Measurements from ENCODE around the gene RHOBTB1. TPM values are rescaled to one million over a fixed set of nuclear protein-coding genes. Genes with fewer than 3 reads are reported as not detected.

The RHOBTB1 gene
- total RNA-seq, 2 donors from 2014 or later, result 6.6 to 6.8 TPM

GRCh38 chr10:60958892-60959601, 15.1 kb upstream of the RHOBTB1 start:
- TF ChIP-seq CTCF (conservative IDR thresholded peaks at IDR 0.05), result no peak
- Histone ChIP-seq H3K27ac (ENCODE audit: low read depth, low read length) (no peak overlapping the region), H3K27me3 (ENCODE audit: control insufficient read depth, insufficient read depth, low read length, poor library complexity, severe bottlenecking) (no peaks in the 10 kb centered on the region), H3K9ac (ENCODE audit: extremely low read depth, low read length, poor library complexity, severe bottlenecking) (no peak overlapping the region), H3K4me3 (ENCODE audit: low read length) (no peak overlapping the region), H3K36me3 (ENCODE audit: control insufficient read depth, insufficient read depth, low read length) (no peaks in the 10 kb centered on the region), H3K4me1 (ENCODE audit: control insufficient read depth, insufficient read depth, low read length) (no peaks in the 10 kb centered on the region), H3K9me3 (ENCODE audit: control insufficient read depth, low read length) (no peaks in the 10 kb centered on the region)
- no peaks in the 10 kb centered on the region for H3K27me3 Mint-ChIP-seq (ENCODE audit: insufficient read depth)
- 83 to 89% methylated on average over 3 of the region's 3 CpGs for WGBS, 2 experiments (ENCODE audit: insufficient coverage in 1 of 2, insufficient read length in 1 of 2)
- DNase-seq, result no peak
- peaks cover 5% of the 10 kb centered on the region for H3K4me1 Mint-ChIP-seq
- H3K27ac Mint-ChIP-seq, result no peak overlapping the region
- no peaks in the 10 kb centered on the region for H3K36me3 Mint-ChIP-seq (ENCODE audit: low read depth)
- no peaks in the 10 kb centered on the region for H3K9me3 Mint-ChIP-seq
- H3K4me3 Mint-ChIP-seq, result no peak overlapping the region

GRCh38 chr10:60957667-60958221, 13.8 kb upstream of the RHOBTB1 start:
- no peak overlapping the region for H3K9ac ChIP-seq (ENCODE audit: extremely low read depth, low read length, poor library complexity, severe bottlenecking)
- Mint-ChIP-seq H3K27ac (no peak overlapping the region), H3K9me3 (no peaks in the 10 kb centered on the region), H3K36me3 (ENCODE audit: low read depth) (no peaks in the 10 kb centered on the region), H3K4me1 (no peaks in the 10 kb centered on the region), H3K27me3 (ENCODE audit: insufficient read depth) (no peaks in the 10 kb centered on the region), H3K4me3 (no peak overlapping the region)
- no peak for TF ChIP-seq CTCF (conservative IDR thresholded peaks at IDR 0.05)
- DNase-seq, result no peak
- no peaks in the 10 kb centered on the region for H3K9me3 ChIP-seq (ENCODE audit: control insufficient read depth, low read length)
- no peaks in the 10 kb centered on the region for H3K4me1 ChIP-seq (ENCODE audit: control insufficient read depth, insufficient read depth, low read length)
- H3K27me3 ChIP-seq (ENCODE audit: control insufficient read depth, insufficient read depth, low read length, poor library complexity, severe bottlenecking), result no peaks in the 10 kb centered on the region
- no peaks in the 10 kb centered on the region for H3K36me3 ChIP-seq (ENCODE audit: control insufficient read depth, insufficient read depth, low read length)
- no peak overlapping the region for H3K4me3 ChIP-seq (ENCODE audit: low read length)
- WGBS, 2 experiments (ENCODE audit: insufficient coverage in 1 of 2, insufficient read length in 1 of 2), result 86 to 87% methylated on average over 1 to 2 of the region's 3 CpGs
- no peak overlapping the region for H3K27ac ChIP-seq (ENCODE audit: low read depth, low read length)

GRCh38 chr10:60955957-60956425, 12.0 kb upstream of the RHOBTB1 start:
- no peaks in the 10 kb centered on the region for H3K9me3 Mint-ChIP-seq
- Histone ChIP-seq H3K4me1 (ENCODE audit: control insufficient read depth, insufficient read depth, low read length) (no peaks in the 10 kb centered on the region), H3K36me3 (ENCODE audit: control insufficient read depth, insufficient read depth, low read length) (no peaks in the 10 kb centered on the region), H3K27ac (ENCODE audit: low read depth, low read length) (no peak overlapping the region), H3K4me3 (ENCODE audit: low read length) (no peak overlapping the region), H3K9ac (ENCODE audit: extremely low read depth, low read length, poor library complexity, severe bottlenecking) (no peak overlapping the region), H3K27me3 (ENCODE audit: control insufficient read depth, insufficient read depth, low read length, poor library complexity, severe bottlenecking) (no peaks in the 10 kb centered on the region), H3K9me3 (ENCODE audit: control insufficient read depth, low read length) (no peaks in the 10 kb centered on the region)
- H3K27ac Mint-ChIP-seq, result no peak overlapping the region
- no peaks in the 10 kb centered on the region for H3K27me3 Mint-ChIP-seq (ENCODE audit: insufficient read depth)
- H3K36me3 Mint-ChIP-seq (ENCODE audit: low read depth), result no peaks in the 10 kb centered on the region
- no peaks in the 10 kb centered on the region for H3K4me1 Mint-ChIP-seq
- no peak overlapping the region for H3K4me3 Mint-ChIP-seq
- WGBS, 2 experiments (ENCODE audit: insufficient coverage in 1 of 2, insufficient read length in 1 of 2), result 93 to 97% methylated on average over 1 to 2 of the region's 2 CpGs
- TF ChIP-seq CTCF (conservative IDR thresholded peaks at IDR 0.05), result no peak
- no peak for DNase-seq

Data from endodermal cell (in vitro differentiated cells).